C4-2B (cell line): ENCODE results near the gene TRIAP1.
"Not testable (repeated sequence)": the region's sequence is repeated elsewhere in the genome, so short reads cannot be mapped to it uniquely, and the experiment has no call there.

Experiments used
- ZFX ChIP-seq: fragments of 450-650 bp; IDR thresholded peaks from 2 replicates; pipeline ENCODE4 v1.6.1; 2017
- TF ChIP-seq, protein P1 (sequence below): fragments of 450-650 bp; conservative IDR thresholded peaks from 2 replicates; pipeline ENCODE4 v1.5.1; 2017; ENCODE audit warnings: mild to moderate bottlenecking

DNA sequence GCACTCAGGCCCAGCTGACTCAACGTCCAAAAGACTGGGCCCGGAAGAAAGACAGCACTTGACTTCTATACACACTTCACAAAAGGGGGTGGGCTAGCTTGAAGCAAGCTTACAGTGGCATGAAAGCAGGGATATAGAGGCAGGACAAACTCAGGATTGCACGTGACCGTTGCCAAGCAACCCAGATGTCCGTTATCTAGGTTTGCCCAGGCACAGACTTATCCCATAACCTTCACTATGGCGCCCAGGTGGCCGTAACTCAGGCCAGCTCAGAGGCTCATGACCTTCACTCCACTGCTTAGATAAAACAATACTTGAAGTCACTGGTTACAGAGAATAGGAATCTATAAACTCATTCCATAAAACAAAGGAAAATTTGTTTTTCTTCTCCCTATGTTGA lies 41.4 kb upstream of the TRIAP1 start:
- TF ChIP-seq, protein P1, sequence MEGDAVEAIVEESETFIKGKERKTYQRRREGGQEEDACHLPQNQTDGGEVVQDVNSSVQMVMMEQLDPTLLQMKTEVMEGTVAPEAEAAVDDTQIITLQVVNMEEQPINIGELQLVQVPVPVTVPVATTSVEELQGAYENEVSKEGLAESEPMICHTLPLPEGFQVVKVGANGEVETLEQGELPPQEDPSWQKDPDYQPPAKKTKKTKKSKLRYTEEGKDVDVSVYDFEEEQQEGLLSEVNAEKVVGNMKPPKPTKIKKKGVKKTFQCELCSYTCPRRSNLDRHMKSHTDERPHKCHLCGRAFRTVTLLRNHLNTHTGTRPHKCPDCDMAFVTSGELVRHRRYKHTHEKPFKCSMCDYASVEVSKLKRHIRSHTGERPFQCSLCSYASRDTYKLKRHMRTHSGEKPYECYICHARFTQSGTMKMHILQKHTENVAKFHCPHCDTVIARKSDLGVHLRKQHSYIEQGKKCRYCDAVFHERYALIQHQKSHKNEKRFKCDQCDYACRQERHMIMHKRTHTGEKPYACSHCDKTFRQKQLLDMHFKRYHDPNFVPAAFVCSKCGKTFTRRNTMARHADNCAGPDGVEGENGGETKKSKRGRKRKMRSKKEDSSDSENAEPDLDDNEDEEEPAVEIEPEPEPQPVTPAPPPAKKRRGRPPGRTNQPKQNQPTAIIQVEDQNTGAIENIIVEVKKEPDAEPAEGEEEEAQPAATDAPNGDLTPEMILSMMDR = not testable (repeated sequence)
- TF ChIP-seq ZFX = not testable (repeated sequence)
